ENCODE measurements around the gene EXOC1. TPM values are rescaled to one million over a fixed set of nuclear protein-coding genes. Genes with fewer than 3 reads are reported as not detected.
A peak's percentile ranks its signal among the peaks of the same experiment; 100 is the strongest.
"Not testable (repeated sequence)": the region's sequence is repeated elsewhere in the genome, so short reads cannot be mapped to it uniquely, and the experiment has no call there.

Gene EXOC1
- total RNA-seq, 1 donor from 2014 or later, result 33.3 TPM

DNA sequence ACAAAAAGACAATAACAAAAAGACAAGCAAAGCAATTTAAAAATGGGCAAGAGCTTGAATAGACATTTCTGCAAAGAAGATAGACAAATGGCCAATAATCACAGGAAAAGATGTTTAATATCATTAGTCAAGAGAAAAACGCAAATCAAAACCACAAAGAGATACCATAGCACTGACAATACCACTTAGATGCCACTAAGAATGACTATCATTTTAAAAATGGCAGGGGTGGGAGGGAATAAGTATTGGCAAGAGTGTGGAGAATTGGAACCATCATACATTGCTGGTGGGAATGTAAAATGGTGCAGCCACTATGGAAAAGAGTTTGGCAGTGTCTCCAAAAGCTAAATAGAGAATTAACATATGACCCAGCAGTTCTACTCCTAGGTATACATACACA, 15.1 kb upstream of the EXOC1 start:
- H3K36me3 Mint-ChIP-seq (ENCODE audit: low read depth, unreplicated experiment), result no peaks in the 10 kb centered on the region
- Histone ChIP-seq H3K4me1 (ENCODE audit: insufficient read depth, low read length) (no peaks in the 10 kb centered on the region), H3K79me2 (ENCODE audit: insufficient read depth, low read length) (no peaks in the 10 kb centered on the region), H3K4me3 (ENCODE audit: insufficient read depth, low read depth, low read length) (no peak overlapping the region), H3K36me3 (ENCODE audit: insufficient read depth, low read length) (no peaks in the 10 kb centered on the region), H4K20me1 (ENCODE audit: insufficient read depth, low read length) (no peaks in the 10 kb centered on the region), H3K9ac (ENCODE audit: low read length) (no peak overlapping the region), H3K4me2 (ENCODE audit: low read length) (no peak overlapping the region), H3K27me3 (ENCODE audit: insufficient read depth, low read length) (no peaks in the 10 kb centered on the region), H3K9me3 (ENCODE audit: insufficient read depth, low read depth, low read length) (no peaks in the 10 kb centered on the region), H2AFZ (ENCODE audit: low read depth, low read length) (no peak overlapping the region), H3K27ac (ENCODE audit: low read depth, low read length) (no peak overlapping the region)
- no peaks in the 10 kb centered on the region for H3K4me1 Mint-ChIP-seq (ENCODE audit: low read depth, unreplicated experiment)
- TF ChIP-seq, protein P1, sequence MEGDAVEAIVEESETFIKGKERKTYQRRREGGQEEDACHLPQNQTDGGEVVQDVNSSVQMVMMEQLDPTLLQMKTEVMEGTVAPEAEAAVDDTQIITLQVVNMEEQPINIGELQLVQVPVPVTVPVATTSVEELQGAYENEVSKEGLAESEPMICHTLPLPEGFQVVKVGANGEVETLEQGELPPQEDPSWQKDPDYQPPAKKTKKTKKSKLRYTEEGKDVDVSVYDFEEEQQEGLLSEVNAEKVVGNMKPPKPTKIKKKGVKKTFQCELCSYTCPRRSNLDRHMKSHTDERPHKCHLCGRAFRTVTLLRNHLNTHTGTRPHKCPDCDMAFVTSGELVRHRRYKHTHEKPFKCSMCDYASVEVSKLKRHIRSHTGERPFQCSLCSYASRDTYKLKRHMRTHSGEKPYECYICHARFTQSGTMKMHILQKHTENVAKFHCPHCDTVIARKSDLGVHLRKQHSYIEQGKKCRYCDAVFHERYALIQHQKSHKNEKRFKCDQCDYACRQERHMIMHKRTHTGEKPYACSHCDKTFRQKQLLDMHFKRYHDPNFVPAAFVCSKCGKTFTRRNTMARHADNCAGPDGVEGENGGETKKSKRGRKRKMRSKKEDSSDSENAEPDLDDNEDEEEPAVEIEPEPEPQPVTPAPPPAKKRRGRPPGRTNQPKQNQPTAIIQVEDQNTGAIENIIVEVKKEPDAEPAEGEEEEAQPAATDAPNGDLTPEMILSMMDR (IDR thresholded peaks at IDR 0.05; ENCODE audit: insufficient read depth, low read depth, low read length), result no peak
- TF ChIP-seq EZH2 (IDR thresholded peaks at IDR 0.05; ENCODE audit: insufficient read depth, low read length), result no peak
- H3K9me3 Mint-ChIP-seq (ENCODE audit: unreplicated experiment), result peaks cover 8% of the 10 kb centered on the region
- no peak for FAIRE-seq
- peak; percentile 38 for DNase-seq (ENCODE audit: low read depth)
- H3K27me3 Mint-ChIP-seq (ENCODE audit: low read depth, unreplicated experiment), result no peaks in the 10 kb centered on the region
- H3K4me3 Mint-ChIP-seq (ENCODE audit: unreplicated experiment), result no peak overlapping the region
- no peak overlapping the region for H3K27ac Mint-ChIP-seq (ENCODE audit: unreplicated experiment)

DNA sequence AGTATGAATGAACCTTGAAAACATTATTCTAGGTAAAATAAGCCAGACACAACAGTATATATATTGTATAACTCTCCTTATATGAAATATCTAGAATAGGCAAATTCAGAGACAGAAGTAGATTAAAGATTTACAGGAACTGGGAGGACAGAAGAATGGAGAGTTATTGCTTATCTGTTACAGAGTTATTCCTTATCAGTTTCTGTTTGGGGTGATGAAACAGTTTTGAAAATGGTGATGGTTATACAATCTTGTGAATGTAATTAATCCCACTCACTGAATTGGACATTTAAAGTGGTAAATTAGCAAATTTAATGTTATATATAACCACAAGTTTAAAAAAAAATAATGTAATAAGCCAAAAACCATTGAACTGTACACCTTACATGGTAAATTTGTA, 14.5 kb upstream of the EXOC1 start:
- no peaks in the 10 kb centered on the region for H3K27me3 Mint-ChIP-seq (ENCODE audit: low read depth, unreplicated experiment)
- H3K9me3 Mint-ChIP-seq (ENCODE audit: unreplicated experiment), result peaks cover 8% of the 10 kb centered on the region
- H3K9ac ChIP-seq (ENCODE audit: low read length), result no peak overlapping the region
- H3K36me3 ChIP-seq (ENCODE audit: insufficient read depth, low read length), result no peaks in the 10 kb centered on the region
- H3K4me1 Mint-ChIP-seq (ENCODE audit: low read depth, unreplicated experiment), result no peaks in the 10 kb centered on the region
- no peaks in the 10 kb centered on the region for H4K20me1 ChIP-seq (ENCODE audit: insufficient read depth, low read length)
- H3K27me3 ChIP-seq (ENCODE audit: insufficient read depth, low read length), result no peaks in the 10 kb centered on the region
- H3K4me3 ChIP-seq (ENCODE audit: insufficient read depth, low read depth, low read length), result no peak overlapping the region
- H3K9me3 ChIP-seq (ENCODE audit: insufficient read depth, low read depth, low read length), result no peaks in the 10 kb centered on the region
- H3K4me3 Mint-ChIP-seq (ENCODE audit: unreplicated experiment), result no peak overlapping the region
- no peak overlapping the region for H3K27ac Mint-ChIP-seq (ENCODE audit: unreplicated experiment)
- no peaks in the 10 kb centered on the region for H3K79me2 ChIP-seq (ENCODE audit: insufficient read depth, low read length)
- no peak for TF ChIP-seq EZH2 (IDR thresholded peaks at IDR 0.05; ENCODE audit: insufficient read depth, low read length)
- FAIRE-seq, result no peak
- no peaks in the 10 kb centered on the region for H3K4me1 ChIP-seq (ENCODE audit: insufficient read depth, low read length)
- no peak overlapping the region for H3K27ac ChIP-seq (ENCODE audit: low read depth, low read length)
- DNase-seq (ENCODE audit: low read depth), result no peak
- H2AFZ ChIP-seq (ENCODE audit: low read depth, low read length), result no peak overlapping the region
- no peaks in the 10 kb centered on the region for H3K36me3 Mint-ChIP-seq (ENCODE audit: low read depth, unreplicated experiment)
- H3K4me2 ChIP-seq (ENCODE audit: low read length), result no peak overlapping the region

DNA sequence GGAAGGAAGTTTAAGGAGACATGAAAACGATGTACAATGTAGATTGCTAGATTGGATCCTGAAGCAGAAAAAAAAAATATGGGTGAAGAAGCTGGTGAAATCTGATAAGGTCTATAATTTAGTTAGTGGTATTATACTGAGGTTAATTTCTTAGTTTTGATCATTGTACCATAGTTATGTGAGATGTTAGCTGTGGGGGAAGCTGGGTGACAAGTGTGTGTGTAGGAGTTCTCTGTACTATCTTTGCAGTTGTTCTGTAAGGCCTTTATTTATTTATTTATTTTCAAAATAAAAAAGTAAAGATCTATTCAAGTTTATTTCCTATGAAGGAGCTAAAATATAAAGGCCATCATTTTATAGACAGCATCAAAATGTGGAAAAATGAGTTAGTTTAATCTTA, 12.5 kb upstream of the EXOC1 start:
- no peak overlapping the region for H3K4me2 ChIP-seq (ENCODE audit: low read length)
- no peaks in the 10 kb centered on the region for H3K4me1 Mint-ChIP-seq (ENCODE audit: low read depth, unreplicated experiment)
- no peak overlapping the region for H3K9ac ChIP-seq (ENCODE audit: low read length)
- H3K4me3 Mint-ChIP-seq (ENCODE audit: unreplicated experiment), result no peak overlapping the region
- no peak overlapping the region for H3K4me3 ChIP-seq (ENCODE audit: insufficient read depth, low read depth, low read length)
- H3K27me3 Mint-ChIP-seq (ENCODE audit: low read depth, unreplicated experiment), result no peaks in the 10 kb centered on the region
- TF ChIP-seq, protein P1 (IDR thresholded peaks at IDR 0.05; ENCODE audit: insufficient read depth, low read depth, low read length), result no peak
- no peak for TF ChIP-seq EZH2 (IDR thresholded peaks at IDR 0.05; ENCODE audit: insufficient read depth, low read length)
- no peak overlapping the region for H2AFZ ChIP-seq (ENCODE audit: low read depth, low read length)
- no peaks in the 10 kb centered on the region for H3K4me1 ChIP-seq (ENCODE audit: insufficient read depth, low read length)
- no peaks in the 10 kb centered on the region for H3K36me3 Mint-ChIP-seq (ENCODE audit: low read depth, unreplicated experiment)
- H3K36me3 ChIP-seq (ENCODE audit: insufficient read depth, low read length), result no peaks in the 10 kb centered on the region
- FAIRE-seq (no peak), DNase-seq (ENCODE audit: low read depth) (no peak)
- H3K27ac ChIP-seq (ENCODE audit: low read depth, low read length), result no peak overlapping the region
- no peaks in the 10 kb centered on the region for H3K79me2 ChIP-seq (ENCODE audit: insufficient read depth, low read length)
- no peaks in the 10 kb centered on the region for H4K20me1 ChIP-seq (ENCODE audit: insufficient read depth, low read length)
- H3K27me3 ChIP-seq (ENCODE audit: insufficient read depth, low read length), result no peaks in the 10 kb centered on the region
- peaks cover 8% of the 10 kb centered on the region for H3K9me3 Mint-ChIP-seq (ENCODE audit: unreplicated experiment)
- no peaks in the 10 kb centered on the region for H3K9me3 ChIP-seq (ENCODE audit: insufficient read depth, low read depth, low read length)
- H3K27ac Mint-ChIP-seq (ENCODE audit: unreplicated experiment), result no peak overlapping the region

DNA sequence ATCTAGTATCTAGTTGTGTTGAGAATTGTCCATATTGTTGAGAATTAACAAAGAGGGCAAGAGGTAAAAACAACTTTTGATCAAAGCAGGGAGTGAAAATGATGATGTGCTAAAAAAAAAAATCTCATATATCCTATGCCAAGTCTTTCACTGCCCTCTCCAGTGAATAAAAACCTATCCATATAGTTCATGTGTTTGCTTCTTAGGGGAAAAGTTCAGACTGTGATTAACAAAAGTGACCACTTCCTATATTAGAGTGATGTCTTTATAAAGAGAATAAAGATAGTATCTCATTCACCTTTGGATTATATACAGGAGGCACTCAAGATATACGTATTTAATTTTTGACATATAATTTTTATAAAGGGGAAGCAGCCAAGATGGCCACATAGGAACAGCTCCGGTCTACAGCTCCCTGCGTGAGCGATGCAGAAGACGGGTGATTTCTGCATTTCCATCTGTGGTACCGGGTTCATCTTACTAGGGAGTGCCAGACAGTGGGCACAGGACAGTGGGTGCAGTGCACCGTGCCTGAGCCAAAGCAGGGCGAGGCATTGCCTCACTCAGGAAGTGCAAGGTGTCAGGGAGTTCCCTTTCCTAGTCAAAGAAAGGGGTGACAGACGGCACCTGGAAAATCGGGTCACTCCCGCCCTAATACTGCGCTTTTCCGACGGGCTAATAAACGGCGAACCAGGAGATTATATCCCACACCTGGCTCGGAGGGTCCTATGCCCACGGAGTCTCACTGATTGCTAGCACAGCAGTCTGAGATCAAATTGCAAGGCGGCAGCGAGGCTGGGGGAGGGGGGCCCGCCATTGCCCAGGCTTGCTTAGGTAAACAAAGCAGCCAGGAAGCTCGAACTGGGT, 11.8 kb upstream of the EXOC1 start:
- H3K4me1 ChIP-seq (ENCODE audit: insufficient read depth, low read length); H3K4me1 Mint-ChIP-seq (ENCODE audit: low read depth, unreplicated experiment); H3K9me3 Mint-ChIP-seq (ENCODE audit: unreplicated experiment); H3K36me3 ChIP-seq (ENCODE audit: insufficient read depth, low read length); H2AFZ ChIP-seq (ENCODE audit: low read depth, low read length); H3K36me3 Mint-ChIP-seq (ENCODE audit: low read depth, unreplicated experiment); H3K9ac ChIP-seq (ENCODE audit: low read length); DNase-seq (ENCODE audit: low read depth); H3K27ac ChIP-seq (ENCODE audit: low read depth, low read length); H3K4me2 ChIP-seq (ENCODE audit: low read length); H3K27me3 ChIP-seq (ENCODE audit: insufficient read depth, low read length); H3K4me3 Mint-ChIP-seq (ENCODE audit: unreplicated experiment); H3K79me2 ChIP-seq (ENCODE audit: insufficient read depth, low read length); FAIRE-seq; H3K9me3 ChIP-seq (ENCODE audit: insufficient read depth, low read depth, low read length); H3K27ac Mint-ChIP-seq (ENCODE audit: unreplicated experiment); H3K27me3 Mint-ChIP-seq (ENCODE audit: low read depth, unreplicated experiment); H3K4me3 ChIP-seq (ENCODE audit: insufficient read depth, low read depth, low read length); H4K20me1 ChIP-seq (ENCODE audit: insufficient read depth, low read length): not testable (repeated sequence)
